DOHH2 (cell line): ENCODE results near the gene ATAD3B.
"Not testable (repeated sequence)": the region's sequence is repeated elsewhere in the genome, so short reads cannot be mapped to it uniquely, and the experiment has no call there.

ENCODE experiments used
- EZH2phosphoT487 ChIP-seq: fragments of 200-600 bp; sonication (generic); IDR thresholded peaks from 2 replicates; pipeline ENCODE4 v1.6.1; 2017; ENCODE audit warnings: borderline replicate concordance, mild to moderate bottlenecking, antibody characterized with exemption, low read length, moderate library complexity, mixed read lengths
- TF ChIP-seq, protein P1 (sequence below): fragments of 200-600 bp; sonication (generic); IDR thresholded peaks from one replicate; pipeline ENCODE4 v1.5.1; 2014; ENCODE audit warnings: antibody characterized with exemption, mild to moderate bottlenecking, low read depth, low read length; ENCODE audit not compliant: poor library complexity, severe bottlenecking

DNA sequence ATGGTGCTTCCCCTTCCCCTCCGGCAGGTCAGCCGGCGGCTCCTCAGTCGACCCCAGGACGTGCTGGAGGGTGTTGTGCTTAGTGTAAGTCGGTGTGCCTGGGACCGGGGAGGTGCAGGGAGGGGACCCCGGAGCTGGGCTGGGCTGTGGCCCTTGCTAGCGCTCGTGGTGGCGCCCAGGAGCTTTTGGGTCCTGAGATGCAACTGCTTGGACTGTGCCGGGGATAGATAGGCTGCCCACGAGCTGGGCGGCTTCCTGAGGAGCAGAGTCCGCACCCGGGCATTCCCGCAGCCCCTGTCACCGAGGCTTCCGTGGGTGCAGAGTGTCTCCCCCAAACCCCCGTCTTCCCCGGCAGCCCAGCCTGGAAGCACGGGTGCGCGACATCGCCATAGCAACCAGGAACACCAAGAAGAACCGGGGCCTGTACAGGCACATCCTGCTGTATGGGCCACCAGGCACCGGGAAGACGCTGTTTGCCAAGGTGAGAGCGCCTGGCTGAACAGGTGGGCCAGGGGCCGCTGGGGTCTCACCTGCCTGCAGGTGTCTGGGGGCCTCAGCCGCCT is 14.3 kb downstream of the ATAD3B start:
- TF ChIP-seq, protein P1, sequence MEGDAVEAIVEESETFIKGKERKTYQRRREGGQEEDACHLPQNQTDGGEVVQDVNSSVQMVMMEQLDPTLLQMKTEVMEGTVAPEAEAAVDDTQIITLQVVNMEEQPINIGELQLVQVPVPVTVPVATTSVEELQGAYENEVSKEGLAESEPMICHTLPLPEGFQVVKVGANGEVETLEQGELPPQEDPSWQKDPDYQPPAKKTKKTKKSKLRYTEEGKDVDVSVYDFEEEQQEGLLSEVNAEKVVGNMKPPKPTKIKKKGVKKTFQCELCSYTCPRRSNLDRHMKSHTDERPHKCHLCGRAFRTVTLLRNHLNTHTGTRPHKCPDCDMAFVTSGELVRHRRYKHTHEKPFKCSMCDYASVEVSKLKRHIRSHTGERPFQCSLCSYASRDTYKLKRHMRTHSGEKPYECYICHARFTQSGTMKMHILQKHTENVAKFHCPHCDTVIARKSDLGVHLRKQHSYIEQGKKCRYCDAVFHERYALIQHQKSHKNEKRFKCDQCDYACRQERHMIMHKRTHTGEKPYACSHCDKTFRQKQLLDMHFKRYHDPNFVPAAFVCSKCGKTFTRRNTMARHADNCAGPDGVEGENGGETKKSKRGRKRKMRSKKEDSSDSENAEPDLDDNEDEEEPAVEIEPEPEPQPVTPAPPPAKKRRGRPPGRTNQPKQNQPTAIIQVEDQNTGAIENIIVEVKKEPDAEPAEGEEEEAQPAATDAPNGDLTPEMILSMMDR, result not testable (repeated sequence)
- not testable (repeated sequence) for TF ChIP-seq EZH2phosphoT487
